Stimulated activated CD4-positive, alpha-beta T cell treated with anti-CD3 and anti-CD28 coated beads, Interleukin-1b, Interleukin-23, amount 100 ng/mL, for 1 hour (primary cell): ENCODE data around the gene CADM3.
A peak's percentile ranks its signal among the peaks of the same experiment; 100 is the strongest.

Experiments used
- DNase-seq, 2 donors: peaks; one replicate each; pipeline ENCODE4 v3.0.0-alpha.2; 2020; ENCODE audit warnings: low read depth in 2 of 2

Gene CADM3, protein sequence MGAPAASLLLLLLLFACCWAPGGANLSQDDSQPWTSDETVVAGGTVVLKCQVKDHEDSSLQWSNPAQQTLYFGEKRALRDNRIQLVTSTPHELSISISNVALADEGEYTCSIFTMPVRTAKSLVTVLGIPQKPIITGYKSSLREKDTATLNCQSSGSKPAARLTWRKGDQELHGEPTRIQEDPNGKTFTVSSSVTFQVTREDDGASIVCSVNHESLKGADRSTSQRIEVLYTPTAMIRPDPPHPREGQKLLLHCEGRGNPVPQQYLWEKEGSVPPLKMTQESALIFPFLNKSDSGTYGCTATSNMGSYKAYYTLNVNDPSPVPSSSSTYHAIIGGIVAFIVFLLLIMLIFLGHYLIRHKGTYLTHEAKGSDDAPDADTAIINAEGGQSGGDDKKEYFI

DNA sequence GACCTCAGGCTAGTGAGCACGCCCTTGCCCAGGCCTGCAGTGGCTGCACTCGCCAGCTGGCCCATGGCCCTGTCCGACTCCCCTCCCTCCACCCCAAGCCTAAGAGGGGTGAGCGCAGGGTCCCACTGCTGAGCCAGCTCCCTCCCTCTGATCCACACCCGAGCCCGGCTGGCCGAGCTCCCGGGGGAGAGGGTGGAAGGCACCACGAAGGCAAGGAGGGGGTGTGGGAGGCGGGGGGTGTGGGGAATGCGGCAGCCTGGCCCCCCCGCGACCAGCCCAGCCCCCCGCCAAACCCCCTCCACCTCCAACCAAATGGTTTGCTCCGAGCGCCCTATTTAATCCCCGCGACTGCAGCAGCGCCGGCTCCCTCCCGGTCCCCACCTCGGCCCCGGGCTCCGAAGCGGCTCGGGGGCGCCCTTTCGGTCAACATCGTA is at the start of gene CADM3:
Gene CADM3, plus strand, starts transcription at position 362 of the 434 bp plus-strand sequence. CDS start 151 bp downstream, outside the sequence.
- DNase-seq = no peak

DNA sequence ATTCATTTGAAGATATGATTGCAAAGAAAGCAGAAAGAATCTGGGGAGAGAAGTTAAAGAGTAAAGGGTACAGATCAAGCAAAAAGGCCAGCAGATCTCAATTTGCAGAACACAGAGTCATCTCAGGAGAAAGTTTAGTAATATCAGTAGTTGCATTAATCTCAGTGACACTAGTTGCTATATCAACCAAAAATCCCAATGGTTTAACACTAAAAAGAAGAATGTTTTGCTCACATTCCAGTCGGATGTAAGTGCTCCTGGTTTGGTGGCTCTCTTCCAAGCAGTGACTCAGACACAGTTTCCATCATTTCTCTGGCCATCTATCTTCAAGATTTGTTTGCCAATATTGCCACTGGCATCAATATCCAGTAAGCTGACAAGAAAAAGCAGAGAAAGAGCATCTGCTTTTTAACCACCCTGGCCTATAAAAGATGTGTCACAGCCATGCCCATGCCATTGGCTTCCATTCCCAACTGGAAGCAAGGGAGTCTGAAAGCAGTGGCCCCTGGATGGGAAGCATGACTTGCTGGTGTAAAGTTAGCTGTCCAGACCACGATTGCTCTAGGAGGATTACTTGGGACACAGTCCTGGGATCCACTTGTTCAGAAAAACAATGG is 49.3 kb upstream of the CADM3 start:
- no peak for DNase-seq

DNA sequence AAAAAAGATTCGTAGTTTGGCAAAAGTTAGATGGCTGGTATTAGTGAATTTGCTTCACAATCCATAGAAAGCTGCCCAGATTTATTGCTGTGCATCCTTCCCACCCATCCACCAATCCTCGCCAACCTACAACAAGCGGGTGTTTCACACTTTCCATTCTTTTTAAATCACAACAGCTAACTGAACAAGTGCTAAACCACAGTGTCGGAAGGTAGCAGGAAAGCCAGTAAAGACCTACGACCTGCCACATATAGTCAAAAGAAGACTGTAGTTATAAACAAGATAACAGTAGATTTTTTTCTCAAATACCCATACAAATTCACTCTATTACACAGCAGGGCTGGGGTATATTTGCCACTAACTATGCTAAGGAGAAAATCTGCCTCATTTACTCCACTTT is 47.8 kb upstream of the CADM3 start:
- no peak for DNase-seq

DNA sequence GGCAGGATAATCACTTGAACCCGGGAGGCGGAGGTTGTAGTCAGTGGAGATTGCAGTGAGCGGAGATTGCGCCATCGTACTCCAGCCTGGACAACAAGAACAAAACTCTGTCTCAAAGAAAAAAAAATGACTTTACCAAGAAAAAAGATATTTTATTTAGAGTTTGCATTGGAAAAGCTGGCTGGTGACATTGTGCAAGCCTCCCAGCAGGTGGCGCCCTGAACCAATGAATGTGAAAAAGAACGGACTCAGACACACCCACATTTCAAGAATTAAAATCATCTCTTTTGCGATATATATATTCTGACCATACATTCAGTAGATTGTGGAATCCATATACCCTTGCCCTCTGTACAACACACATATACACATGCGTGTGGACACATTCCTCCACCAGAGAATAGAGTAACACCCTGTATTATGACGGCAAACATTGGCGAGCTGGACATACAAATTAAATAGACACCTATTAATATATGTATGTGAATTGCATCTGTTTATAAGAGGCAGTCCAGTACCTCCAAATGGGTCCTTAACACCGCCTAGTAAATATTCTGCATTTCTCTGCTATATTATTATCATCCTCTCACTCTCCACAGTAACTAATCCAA is 39.0 kb upstream of the CADM3 start:
- DNase-seq = peak; percentile 20 to 53

DNA sequence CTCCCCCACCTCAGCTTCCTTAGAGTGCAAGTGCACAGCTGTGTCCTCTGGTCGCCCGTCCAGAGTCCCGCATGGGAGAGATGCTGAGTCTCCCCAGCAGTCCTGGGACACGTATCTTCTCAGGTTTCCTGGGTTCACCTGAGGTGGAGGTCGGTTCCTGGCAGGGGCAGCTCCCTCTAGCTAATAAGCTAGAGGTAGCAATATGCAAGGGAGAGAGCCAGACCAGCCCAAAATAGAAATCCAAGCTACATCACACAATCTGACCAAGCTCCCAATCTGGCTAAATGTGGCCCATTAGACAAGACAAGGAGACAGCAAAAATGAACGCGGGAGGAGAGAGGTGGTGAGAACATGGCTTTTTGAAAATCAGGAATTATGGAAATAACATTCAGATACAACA is 30.9 kb upstream of the CADM3 start:
- DNase-seq = no peak

DNA sequence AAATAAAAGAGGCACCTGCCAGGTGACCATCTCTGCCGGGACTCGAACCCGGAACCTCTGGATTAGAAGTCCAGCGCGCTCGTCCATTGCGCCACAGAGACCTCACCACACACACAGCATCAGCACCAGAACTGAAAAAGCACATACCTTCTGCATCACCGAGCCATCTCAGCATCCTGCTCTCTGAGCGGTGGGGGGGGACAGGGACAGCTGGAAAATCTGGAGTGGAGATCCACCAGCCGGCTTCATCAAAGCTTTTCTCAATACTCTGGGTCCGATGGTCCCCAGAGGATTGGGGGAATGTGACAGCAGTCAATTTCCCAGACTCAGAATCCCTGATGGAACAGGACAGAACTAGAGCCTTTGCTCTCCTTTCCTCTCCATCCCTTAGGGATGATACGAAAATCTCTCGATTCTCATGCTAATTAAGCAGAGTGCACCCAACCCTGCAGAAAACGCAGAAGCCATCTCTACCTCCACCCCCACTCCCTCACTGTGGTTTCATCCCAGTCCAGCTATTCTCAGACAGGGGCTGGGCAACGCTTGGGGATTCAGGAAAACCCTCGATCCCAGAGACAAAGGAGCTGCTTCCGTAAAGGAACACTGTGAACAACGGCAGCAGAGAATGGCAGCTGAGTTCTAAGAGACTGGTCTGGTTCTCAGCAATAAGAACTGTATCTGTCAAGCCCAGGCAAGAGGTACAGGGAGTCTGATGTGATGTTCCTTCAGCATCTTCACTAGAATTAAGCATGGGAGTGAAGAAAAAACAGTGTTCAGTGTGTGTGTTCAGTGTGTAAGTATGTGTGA is 29.6 kb upstream of the CADM3 start:
- DNase-seq = no peak

DNA sequence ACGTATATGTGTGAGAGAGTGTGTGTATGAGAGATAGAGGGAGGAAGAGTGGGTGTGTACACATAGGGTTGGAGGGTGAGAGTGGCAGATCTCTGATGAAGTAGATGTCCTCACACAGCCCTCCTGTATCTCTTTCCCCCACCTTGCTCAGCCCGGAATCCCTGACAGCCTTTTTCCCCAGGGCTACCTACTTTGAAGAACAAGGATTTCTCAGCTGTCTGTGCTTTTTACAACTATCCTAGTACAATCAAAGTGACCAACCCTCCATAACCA is 29.1 kb upstream of the CADM3 start:
- no peak for DNase-seq

DNA sequence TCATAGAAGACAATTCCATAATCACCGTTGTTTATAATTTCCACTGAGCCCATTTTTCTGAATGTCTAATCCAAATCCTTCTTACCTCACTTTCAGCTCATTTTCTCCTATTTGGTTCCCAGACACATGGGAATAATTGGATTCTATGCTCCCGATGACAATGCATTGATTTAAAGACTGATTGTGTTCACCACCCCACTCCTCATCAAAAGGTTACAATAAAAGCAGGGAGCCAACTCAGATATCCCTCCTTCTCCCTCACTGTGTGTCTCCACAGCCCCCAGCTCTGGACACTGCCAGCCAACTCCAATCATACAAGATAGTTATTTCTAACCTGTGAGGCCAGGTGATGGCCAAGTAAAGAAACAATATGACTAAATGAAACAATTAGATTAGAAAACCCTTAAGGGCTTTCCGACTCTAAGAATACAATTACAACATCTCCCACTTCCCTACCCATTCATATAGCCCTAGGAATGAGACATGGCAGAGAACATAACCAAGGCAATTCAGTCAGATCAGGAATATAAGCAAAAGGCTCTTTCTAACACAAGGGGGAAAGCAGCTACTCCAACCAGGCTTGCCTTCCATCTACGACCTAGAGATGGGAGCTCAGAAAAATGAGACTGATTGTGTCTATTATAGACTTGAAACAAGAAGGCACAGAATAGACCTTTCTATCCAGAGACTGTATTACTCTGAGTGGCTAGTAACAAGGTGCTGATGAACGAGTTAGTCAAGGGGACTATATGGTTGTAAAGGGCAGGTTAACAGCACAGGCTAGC is 28.5 kb upstream of the CADM3 start:
- DNase-seq = no peak

DNA sequence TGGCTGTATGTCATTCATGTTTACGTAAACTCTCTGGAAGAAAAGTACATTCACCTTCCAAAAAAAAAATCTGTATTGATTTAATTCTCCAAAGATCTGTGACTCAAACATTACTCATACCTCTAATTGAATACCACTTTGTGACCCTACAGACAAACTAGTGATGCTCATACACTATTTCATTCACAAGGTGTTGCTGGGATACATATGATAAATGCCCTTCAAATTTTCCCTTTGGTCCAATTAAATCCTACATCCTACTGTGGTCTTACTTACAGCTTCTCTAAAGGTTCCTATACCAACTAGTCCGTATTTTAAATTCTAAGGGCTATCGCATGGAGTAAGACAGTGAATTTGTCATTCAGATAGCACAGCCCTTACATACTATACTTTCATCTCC is 26.8 kb upstream of the CADM3 start:
- DNase-seq = no peak

DNA sequence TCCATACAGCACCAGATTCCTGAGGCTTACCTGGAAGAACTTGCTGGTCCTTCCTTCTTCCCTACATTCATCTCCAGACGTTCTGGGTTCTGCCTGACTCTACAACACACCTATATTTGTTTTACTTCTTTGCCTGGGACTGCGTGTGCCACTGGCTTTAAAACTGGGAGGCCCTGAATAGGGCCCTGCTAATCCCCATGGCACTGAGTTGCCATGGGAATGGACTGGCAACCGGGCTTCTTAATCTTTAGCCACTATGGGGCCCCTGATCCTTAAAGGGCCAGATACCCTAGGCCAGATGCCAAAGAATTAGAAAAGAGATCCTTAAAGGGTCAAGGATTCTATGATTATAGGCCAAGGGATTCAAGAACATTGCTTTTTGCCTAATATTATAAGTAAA is 24.4 kb upstream of the CADM3 start:
- DNase-seq = no peak

DNA sequence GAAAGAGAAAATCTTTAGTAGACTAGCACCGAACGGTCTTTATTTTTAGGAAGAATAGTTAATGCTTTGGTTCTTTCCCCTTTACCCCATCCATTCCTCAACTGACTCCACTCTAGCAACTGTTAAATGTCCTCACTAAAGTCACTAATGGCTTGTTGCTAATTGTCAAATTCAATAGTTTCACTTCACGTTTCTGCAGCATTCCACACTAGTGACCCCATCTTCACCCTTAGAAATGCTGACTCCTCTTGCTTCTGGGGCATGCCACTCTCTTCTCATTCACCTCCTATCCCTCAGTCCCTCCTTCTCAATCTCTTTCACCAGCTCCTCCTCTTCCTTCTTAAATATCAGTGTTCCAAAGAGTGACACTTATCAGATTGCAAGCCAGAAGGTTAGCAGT is 19.4 kb upstream of the CADM3 start:
- no peak for DNase-seq

DNA sequence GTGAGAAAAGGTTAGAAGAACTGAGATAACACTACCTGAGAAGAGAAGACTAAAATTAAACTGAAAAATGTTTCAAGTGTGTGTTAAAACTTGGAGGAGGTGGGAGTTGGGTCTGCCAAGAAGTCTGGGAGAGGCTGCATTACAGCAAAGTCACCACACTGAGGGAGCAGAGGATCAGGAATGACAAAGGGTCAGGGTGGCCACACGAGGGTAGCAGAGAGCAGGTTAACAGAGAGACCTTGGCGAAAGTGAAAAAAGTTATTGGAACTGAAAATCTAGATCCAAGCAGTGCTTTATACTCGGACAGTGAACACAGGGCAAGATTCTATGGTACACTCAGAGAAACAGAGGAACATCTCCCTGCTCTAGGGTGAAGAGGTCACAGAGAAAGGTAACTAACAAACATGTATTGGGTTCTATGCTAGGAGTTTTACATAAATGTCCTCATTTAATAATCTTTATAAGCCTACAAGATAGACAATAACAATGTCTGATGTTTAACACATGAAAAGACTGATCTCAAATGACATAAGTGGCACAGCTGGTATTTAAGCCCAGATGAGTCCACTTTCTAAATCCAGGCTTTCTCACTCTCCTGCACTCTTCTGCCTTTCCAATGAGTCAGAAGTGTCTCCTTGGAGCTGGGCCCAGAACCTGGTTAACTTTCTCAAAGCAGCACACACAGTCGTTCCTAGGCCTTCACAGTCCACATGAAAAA is 10.3 kb upstream of the CADM3 start:
- DNase-seq = peak; percentile 18 to 36

DNA sequence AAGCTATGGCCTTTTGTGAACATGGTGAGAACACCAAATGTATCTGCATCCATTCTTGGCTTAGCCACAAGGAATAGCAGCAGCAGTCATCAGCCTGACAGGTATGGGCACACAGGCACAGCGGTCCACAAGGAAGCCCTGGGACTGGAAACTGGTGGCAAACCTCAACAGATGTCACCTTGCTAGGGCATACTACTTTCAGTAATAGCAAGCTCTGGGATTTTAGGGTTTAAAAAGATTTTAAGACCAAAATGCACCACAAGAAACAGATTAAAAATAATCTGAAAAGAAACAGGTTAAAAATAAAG is 9.7 kb upstream of the CADM3 start:
- DNase-seq = no peak

DNA sequence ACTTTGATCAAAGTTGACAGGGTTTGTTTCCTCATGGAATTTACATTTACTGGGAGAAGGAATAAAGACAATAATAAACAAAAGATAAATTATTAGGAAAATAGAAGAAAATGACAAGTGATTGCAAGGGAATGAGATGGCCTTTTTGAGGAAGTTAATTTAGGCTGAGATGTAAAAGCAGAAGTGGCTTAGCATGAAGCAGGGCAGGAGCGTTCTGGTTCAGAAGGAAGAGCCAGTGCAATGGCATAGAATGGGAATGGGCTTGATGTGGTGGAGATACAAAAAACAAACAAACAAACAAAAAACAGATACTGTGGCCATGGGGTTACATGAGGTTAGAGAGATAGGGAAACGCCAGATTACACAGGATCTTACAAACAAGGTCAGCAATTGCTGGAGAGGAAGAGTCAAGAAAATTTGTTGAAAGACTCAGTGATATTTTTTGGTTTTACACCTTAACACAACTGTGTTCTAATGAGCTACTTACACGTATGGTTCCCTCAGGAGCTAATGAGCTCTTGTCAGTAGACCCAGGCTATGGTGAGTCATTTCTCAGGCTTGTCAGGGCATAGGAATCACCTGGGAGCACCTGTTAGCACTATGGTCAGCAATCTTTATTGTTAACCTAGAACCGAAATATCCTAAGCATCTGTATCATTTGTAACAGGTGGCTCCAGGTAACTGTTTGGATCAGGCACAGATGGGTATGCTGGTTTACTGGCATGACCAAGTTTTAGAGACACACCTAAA is 8.7 kb upstream of the CADM3 start:
- no peak for DNase-seq

DNA sequence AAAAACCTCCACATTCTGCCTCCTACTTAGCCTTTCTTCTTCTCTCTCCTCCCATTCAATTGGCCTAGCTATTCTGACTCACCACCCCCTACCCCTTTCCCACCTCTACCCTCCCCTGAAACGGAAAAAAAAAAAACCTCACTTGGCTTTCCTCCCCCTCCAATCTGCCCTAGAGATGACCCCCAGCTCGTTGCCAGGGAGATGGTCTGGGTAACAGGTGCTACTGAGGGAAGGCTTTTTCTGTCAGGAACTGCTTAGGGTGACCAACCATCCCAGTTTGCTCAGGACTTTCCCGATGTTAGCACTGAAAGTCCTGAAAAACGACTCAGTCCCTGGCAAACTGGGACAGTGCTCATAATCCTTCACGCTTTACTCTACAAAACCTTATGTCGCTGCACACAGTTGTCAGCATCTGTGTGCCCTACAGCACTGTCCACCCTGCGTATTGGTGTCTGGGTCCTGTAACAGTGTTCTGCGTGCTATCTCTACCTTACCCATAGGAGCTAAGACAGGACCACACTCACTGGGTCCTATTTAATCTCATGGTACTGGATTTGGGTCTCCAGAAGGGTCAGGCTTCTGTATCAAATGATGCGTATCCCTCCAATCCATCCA is 7.7 kb upstream of the CADM3 start:
- no peak for DNase-seq

DNA sequence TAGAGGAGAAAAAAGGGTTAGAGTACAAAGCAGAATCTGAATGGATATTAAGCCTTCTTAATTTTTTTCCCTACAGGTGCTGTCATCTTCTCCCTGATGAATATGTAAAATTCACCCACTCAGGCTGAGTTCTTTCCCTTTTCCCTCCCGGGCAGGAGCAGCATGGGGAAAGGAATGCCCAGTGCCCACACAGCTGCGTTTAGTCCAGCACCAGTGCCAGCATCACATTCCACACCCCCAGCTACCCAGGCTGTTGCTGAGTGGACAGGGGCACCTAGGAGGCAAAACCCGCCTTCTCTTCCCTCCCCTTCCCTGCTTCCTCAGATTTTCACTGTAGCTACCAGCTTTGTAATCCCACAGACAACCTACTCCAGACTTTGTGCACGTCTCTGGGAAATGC is 3.4 kb upstream of the CADM3 start:
- DNase-seq = no peak

DNA sequence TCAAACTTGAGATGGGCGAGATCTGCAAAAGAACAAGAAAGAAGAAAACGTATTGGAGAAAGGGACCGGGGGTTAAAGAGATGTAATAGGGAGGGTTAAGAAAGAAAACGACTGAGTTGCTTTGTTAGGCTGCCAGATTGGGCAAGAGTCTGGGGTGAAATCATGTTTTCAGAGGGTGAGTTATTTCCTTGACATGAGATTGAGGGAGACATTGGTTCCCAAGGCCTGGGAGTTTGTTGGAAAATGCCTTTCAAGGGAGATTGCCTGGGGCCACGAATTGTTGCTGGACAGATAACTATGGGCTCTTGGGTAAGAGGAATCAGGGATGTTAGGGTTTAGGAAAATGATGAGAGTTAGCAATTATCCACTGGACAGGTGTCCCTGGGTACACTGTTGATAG is 776 bp upstream of the CADM3 start:
- DNase-seq = no peak

DNA sequence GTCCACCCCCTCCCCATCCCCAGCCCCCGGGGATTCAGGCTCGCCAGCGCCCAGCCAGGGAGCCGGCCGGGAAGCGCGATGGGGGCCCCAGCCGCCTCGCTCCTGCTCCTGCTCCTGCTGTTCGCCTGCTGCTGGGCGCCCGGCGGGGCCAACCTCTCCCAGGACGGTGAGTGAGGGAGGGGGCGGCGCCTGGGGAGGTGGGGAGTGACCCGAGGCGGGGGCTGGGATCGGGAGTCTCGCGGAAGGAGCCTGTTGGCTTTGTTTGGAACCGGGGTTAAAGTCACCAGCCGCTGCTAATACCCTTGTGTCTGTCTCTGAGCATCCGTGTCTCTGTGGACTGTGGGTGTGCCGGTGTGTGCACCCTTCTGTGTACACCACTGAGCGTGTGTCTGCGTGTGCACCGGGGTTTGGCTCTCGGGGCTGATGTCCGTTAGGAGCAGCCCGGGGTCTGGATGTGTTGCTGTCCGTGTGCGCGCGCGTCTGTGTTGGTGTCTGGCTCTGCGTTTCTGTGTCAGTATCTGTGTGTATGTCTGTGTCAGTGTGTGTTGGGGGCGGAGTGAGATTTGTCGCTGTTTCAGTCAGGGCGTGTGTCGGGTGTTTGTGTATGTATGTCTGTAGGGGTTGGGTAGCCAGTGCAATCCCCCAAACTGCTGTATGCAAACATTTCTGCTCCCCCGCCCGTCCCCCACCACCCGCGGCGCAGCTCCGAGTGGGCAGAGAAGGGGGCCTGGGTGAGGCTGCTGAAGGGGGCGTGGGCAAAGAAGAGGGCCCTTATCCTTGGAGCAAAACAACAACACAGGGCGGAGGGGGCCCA is 480 bp downstream of the CADM3 start:
- DNase-seq = no peak

DNA sequence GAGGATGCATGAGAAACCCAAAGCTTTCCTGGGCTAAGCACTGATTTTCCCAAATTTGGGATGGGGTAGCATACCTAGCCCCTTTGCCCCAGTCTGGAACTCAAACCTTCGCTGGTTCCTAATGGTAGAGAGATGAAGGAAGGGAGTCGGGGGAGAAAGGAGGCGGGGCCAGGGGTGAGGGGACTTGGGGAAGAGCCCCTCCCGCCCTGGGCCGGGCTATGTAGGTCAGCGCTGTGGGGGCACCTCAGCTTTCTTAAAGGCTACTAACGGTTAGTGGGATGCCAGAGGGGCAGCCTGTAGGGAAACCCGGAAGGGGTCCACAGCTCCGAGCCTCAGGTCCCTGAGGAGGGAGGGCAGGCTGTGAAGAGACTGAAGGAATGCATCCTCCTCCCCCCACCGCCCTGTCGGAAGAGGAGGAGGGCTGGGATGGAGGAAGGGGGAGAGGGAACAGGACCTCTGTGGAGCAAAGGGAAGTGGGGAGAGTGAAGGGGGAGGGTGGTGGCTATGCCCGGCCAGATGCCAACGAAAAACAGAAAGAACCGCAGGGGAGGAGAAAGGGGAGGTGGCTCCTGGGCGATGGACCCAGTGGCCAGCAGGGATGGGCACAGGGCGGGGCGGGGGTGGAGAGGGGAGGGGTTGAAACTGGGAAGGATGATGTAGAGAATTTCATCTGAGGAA is 1.3 kb downstream of the CADM3 start:
- no peak for DNase-seq
